GM18520 (cell line): ENCODE measurements around the gene FGD3.

Experiments used
- ATAC-seq: cut with Tn5 transposase; IDR thresholded peaks from one replicate; pipeline ENCODE4 v1.9.1; 2021; ENCODE audit not compliant: unreplicated experiment

The FGD3 gene

GRCh38 chr9:92954886-92955285 is 7.6 kb downstream of the FGD3 start:
- no peak for ATAC-seq

DNA sequence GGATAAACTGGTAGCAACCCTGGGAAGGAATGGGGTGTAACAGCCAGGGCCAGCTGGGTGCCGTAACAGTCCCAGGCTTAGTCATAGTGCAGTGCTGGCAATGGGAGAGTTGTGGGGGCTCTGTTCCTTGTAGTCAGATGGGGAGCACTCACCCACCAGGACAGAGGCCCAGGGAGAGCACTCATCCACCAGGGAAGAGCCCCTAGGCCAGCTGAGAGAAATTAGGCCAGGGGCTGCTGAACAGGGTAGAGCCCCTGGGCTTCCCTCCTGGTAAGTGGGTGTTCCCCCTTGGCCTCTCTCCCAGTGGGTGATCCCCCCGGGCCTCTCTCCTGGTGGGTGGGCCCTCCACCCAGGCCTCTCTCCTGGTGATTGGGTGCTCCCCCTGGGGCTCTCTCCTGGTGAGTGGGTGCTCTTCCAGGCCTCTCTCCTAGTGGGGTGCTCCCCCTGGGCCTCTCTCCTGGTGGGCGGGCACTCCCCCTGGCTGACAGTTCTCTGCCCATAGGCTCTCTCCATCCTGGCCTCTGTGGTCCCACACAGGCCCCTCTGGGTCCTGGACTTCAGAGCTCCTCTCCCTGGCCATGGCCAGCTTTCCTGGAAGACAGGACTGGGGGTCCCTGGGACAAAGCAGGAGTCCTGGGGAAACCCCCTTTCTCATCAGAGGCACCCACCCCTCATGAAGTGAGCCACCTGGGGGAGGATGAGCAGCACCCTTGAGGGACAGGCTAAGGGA is 13.4 kb downstream of the FGD3 start:
- ATAC-seq, result no peak

DNA sequence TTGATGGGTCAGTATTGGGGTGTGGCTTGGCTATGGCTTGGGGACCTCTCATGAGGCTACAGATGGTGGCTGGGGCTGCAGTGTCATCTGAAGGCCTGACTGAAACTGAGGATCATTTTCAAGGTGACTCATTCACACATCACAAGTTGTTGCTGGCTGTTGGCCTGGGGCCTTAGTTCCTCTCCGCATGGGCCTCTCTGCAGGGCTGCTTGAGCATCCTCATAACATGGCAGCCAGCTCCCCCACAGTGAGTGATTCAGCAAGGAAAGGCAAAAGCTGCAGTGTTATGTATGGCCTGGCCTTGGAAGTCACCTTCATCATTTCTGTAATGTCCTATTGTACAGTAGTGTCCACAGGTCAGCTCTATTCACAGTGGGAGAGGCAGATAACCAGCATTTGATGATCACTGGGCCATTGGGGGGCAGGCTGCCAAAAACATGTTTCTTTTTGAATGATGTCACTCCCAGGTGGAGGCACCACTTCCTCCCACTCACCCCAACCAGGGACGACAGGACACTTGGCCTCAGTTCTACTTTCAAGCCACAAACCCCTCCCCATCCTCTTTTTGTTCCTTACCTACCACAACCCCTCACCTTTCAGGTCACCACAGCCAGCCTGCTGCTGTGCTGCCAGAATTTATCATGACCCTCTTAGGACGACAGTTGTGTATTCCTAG is 14.4 kb downstream of the FGD3 start:
- no peak for ATAC-seq

GRCh38 chr9:92962303-92962649 is 15.0 kb downstream of the FGD3 start:
- ATAC-seq, result no peak

DNA sequence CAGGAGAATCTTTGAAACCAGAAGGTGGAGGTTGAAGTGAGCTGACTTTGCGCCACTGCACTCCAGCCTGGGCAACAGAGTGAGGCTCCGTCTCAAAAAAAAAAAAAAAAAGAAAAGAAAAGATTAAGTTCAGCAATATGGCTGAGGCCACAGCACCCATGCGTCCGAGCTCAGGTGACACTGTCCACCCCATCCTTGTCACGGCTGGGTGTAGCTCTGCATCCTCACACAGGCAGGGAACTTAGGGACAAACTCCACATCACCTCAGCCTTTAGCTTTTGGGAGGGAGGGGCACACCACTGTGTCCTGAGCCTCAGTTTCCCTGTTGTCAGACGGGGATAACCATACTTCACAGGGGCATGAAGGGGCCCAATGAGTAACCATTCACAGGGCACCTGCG is 15.5 kb downstream of the FGD3 start:
- ATAC-seq, result no peak

GRCh38 chr9:92963831-92964606 is 16.7 kb downstream of the FGD3 start:
- ATAC-seq, result peak; percentile 73

- ATAC-seq, result no peak
Measured at GRCh38 chr9:92964607-92965060, 17.3 kb downstream of the FGD3 start.

- ATAC-seq, result no peak
Measured at GRCh38 chr9:92965061-92965758, 17.9 kb downstream of the FGD3 start.

GRCh38 chr9:92965759-92966517 is 18.6 kb downstream of the FGD3 start:
- ATAC-seq, result no peak

DNA sequence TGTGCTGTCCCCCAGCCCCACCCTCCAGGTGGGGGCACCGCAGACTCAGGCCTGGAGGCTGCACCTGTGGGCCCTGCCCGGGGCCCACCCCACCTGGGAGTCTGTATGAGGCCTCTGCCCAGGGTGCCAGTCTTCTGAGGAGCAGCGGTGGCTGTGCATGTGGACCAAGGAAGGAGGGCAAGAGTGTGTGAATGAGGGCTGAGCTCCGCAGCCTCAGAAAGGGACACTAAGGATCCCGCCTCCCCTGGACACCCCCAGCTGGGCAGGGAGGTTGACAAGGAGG is 19.1 kb downstream of the FGD3 start:
- ATAC-seq, result no peak

GRCh38 chr9:92968081-92968480 is 20.8 kb downstream of the FGD3 start:
- ATAC-seq, result no peak

GRCh38 chr9:92969516-92970466 is 22.5 kb downstream of the FGD3 start:
- ATAC-seq, result no peak

DNA sequence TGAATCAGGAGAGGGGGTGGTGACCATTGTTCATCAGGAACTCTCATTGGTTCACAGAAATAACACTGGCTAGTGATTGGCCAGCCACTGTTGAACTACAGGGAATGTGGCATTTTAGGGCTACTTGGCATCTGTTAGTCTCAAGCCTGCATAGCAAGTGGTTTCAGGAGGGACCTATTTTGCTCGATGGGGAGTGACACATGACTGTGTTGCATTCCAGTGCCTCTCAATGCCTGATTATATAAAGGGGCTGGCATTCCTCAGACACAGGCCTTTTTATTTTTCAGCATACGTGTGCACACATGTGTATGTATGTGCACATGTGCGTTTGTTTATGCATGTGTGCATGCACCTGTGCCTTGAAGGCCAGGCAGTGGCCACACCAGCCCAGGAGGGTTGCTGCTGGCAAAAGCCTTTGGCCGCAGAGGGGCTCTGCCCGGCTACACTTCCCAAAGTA is 23.2 kb downstream of the FGD3 start:
- ATAC-seq, result no peak

DNA sequence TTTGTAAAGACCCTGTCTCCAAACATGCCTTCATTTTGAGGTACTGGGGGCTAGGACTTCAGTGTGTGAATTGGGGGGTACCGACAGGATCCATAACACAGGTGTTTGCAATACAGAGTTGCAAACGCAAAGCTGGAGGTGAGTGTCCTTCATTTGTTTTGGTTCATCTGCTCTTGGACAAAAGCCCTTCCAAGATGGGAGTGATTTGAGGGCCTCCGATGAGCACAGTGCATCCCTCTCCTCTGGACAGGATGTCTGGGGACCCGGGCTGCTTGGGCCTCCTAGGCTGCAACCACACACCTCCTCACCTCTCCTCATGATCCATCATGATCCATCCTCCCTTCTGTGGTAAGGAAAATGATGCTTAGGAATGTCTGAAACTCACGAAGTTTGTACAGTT is 23.8 kb downstream of the FGD3 start:
- ATAC-seq, result no peak

- no peak for ATAC-seq
Measured at GRCh38 chr9:92971776-92972175, 24.5 kb downstream of the FGD3 start.

GRCh38 chr9:92973700-92974099 is 26.4 kb downstream of the FGD3 start:
- ATAC-seq, result no peak

DNA sequence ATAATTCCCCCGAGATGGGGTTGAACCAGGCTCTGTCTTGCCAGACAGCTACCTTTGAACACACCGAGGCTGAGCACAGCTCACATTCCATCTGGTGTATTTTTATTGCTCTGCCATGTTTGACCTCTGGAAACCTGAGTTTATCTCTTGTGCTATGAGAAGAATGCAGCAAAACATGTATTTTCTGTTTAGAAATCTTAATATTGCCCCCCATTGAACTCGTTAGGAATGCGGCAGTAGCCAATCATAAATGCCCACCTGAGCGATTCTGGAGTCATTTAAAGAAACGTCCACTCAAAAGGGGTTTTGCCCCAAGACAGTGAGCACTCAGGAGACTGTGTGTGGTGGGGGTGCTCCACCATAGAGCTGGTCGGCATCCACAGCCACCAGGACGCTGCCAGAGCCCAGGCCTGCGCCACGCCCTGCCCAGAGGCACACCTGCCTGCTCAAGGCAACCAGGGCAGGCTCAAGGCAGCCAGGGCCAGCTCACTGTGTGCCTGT is 26.9 kb downstream of the FGD3 start:
- no peak for ATAC-seq

- no peak for ATAC-seq
Measured at GRCh38 chr9:92974761-92975755, 27.7 kb downstream of the FGD3 start.
